Breast epithelium (tissue), 4 donors: Measurements from ENCODE around the gene SNAPIN. TPM values are rescaled to one million over a fixed set of nuclear protein-coding genes. Genes with fewer than 3 reads are reported as not detected.

Experiments used
- DNase-seq, 2 donors: peaks; one replicate each; pipeline ENCODE4 v3.0.0-alpha.2; 2019; ENCODE audit warnings: low spot score in 2 of 2
- H3K27ac ChIP-seq, 2 donors: fragments of 200-600 bp; sonication (generic) in 1 of 2; one replicate each; pipeline ENCODE4 v1.5.1; 2016 to 2019; ENCODE audit warnings: mild to moderate bottlenecking in 1 of 2
- H3K27me3 ChIP-seq, 2 donors: fragments of 200-600 bp; sonication (generic) in 1 of 2; one replicate each; pipeline versions ENCODE4 v1.5.1 to v1.6.0; 2017 to 2019; ENCODE audit warnings: control low read depth in 1 of 2, mild to moderate bottlenecking in 1 of 2
- H3K36me3 ChIP-seq: fragments of 200-600 bp; one replicate; pipeline ENCODE4 v1.5.1; 2019
- H3K4me1 ChIP-seq, 2 donors: fragments of 200-600 bp; sonication (generic); one replicate each; pipeline ENCODE4 v1.5.1; 2016 to 2019; ENCODE audit warnings: control low read depth in 1 of 2
- H3K4me3 ChIP-seq, 3 donors: fragments of 200-600 bp; sonication (generic); 1 replicate in 2 of 3; 2 replicates in 1 of 3; pipeline ENCODE4 v1.5.1; 2016 to 2019; ENCODE audit warnings: mild to moderate bottlenecking in 3 of 3, moderate library complexity in 2 of 3
- H3K9me3 ChIP-seq, 2 donors: fragments of 200-600 bp; sonication (generic) in 1 of 2; one replicate each; pipeline ENCODE4 v1.5.1; 2016 to 2019; ENCODE audit warnings: control low read depth in 1 of 2
- CTCF ChIP-seq, 3 donors: fragments of 450-650 bp; IDR thresholded peaks; one replicate each; pipeline ENCODE4 v1.5.1; 2016 to 2017; ENCODE audit warnings: antibody characterized with exemption in 3 of 3, mild to moderate bottlenecking in 3 of 3, moderate library complexity in 3 of 3
- POLR2A ChIP-seq: fragments of 450-650 bp; IDR thresholded peaks from one replicate; pipeline ENCODE4 v1.6.1; 2016; ENCODE audit warnings: antibody characterized with exemption, mild to moderate bottlenecking, moderate library complexity
- POLR2AphosphoS5 ChIP-seq, 3 donors: sonication (generic); formaldehyde crosslinking; IDR thresholded peaks; one replicate each; pipeline ENCODE4 v1.6.1; 2017; ENCODE audit warnings: antibody characterized with exemption in 3 of 3
- intact Hi-C: fragments of 100-400 bp; cut with DNase I; formaldehyde crosslinking; loops from one replicate; pipeline ENCODE4 v1.15.1; 2023; ENCODE audit warnings: low total_unique reads
- total RNA-seq, 3 donors: library from RNA; depleted of rRNA; stranded (reverse); fragments of >200 nt; gene quantifications; one replicate each; pipeline ENCODE4 v1.1.0, GENCODE V29; 2016

Gene SNAPIN
- total RNA-seq, 3 donors from 2014 or later = 43.3 to 70.7 (median 54.2) TPM

DNA sequence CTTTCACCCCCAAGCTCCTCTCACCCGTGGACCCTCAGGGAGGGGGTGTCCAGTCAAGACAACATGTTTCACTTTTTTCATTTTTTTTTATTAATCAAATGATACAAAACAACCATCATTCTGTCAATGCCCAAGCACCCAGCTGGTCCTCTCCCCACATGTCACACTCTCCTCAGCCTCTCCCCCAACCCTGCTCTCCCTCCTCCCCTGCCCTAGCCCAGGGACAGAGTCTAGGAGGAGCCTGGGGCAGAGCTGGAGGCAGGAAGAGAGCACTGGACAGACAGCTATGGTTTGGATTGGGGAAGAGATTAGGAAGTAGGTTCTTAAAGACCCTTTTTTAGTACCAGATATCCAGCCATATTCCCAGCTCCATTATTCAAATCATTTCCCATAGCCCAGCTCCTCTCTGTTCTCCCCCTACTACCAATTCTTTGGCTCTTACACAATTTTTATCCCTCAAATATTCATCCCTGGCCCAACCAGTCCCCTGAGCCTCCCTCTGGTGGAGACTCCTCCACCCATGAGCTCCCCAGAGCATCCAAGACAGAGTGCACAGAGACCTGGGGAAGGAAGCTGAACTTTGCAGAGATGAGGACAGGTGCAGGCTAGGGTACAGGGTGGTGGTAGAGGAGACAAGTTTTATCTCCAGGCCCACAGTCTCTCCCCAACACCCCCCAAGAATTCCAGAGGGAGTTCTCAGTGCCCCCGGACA, 44.2 kb upstream of the SNAPIN start:
- no peak overlapping the region for H3K4me3 ChIP-seq
- no peaks in the 10 kb centered on the region for H3K36me3 ChIP-seq
- peak overlapping the region; percentile 59 to 98 for H3K27ac ChIP-seq
- H3K27me3 ChIP-seq = no peaks in the 10 kb centered on the region
- TF ChIP-seq POLR2A = no peak
- peaks cover 14 to 37% of the 10 kb centered on the region in 2 donors for H3K4me1 ChIP-seq
- H3K9me3 ChIP-seq = no peaks in the 10 kb centered on the region
- intact Hi-C loops = no loop called here
- no peak for DNase-seq

GRCh38 chr1:153614906-153615305, 43.6 kb upstream of the SNAPIN start:
- intact Hi-C loops = no loop called here
- DNase-seq = no peak
- no peak for TF ChIP-seq POLR2A
- TF ChIP-seq POLR2AphosphoS5 (IDR thresholded peaks at IDR 0.05) = no peak
- TF ChIP-seq CTCF (IDR thresholded peaks at IDR 0.05) = no peak
- no peaks in the 10 kb centered on the region for H3K36me3 ChIP-seq
- H3K4me1 ChIP-seq = peaks cover 9 to 32% of the 10 kb centered on the region in 2 donors
- peak overlapping the region; percentile 84 to 98 for H3K27ac ChIP-seq
- no peaks in the 10 kb centered on the region for H3K27me3 ChIP-seq
- peak overlapping the region in 1 of 3 donors; percentile 57 for H3K4me3 ChIP-seq
- no peaks in the 10 kb centered on the region for H3K9me3 ChIP-seq

DNA sequence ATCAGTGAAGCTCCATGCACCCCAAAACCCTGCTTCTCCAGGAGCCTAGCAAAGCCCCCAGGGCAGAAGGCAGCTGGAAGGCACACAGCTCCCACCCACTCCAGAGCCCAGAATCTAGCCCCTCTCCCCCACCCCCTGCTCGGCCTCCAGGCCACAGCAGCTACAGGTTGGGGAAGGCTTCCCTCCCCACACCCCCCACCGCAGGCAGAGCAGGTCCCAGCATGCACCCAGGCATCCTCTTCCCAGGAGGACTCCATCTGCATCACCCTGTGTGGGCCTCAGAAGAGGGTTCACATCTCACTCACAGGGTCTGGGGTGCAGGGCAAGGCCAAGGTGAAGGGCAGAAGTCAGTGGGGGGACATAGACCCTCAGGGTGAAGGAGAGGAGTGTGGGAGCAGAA, 43.1 kb upstream of the SNAPIN start:
- DNase-seq = no peak
- H3K4me1 ChIP-seq = peaks cover 9 to 28% of the 10 kb centered on the region in 2 donors
- H3K9me3 ChIP-seq = no peaks in the 10 kb centered on the region
- no peaks in the 10 kb centered on the region for H3K27me3 ChIP-seq
- H3K27ac ChIP-seq = peak overlapping the region; percentile 82 to 84
- no peaks in the 10 kb centered on the region for H3K36me3 ChIP-seq
- TF ChIP-seq CTCF (IDR thresholded peaks at IDR 0.05) = no peak
- no peak for TF ChIP-seq POLR2A
- TF ChIP-seq POLR2AphosphoS5 (IDR thresholded peaks at IDR 0.05) = no peak
- H3K4me3 ChIP-seq = peak overlapping the region in 2 of 3 donors; percentile 19 to 57
- intact Hi-C loops = no loop called here

DNA sequence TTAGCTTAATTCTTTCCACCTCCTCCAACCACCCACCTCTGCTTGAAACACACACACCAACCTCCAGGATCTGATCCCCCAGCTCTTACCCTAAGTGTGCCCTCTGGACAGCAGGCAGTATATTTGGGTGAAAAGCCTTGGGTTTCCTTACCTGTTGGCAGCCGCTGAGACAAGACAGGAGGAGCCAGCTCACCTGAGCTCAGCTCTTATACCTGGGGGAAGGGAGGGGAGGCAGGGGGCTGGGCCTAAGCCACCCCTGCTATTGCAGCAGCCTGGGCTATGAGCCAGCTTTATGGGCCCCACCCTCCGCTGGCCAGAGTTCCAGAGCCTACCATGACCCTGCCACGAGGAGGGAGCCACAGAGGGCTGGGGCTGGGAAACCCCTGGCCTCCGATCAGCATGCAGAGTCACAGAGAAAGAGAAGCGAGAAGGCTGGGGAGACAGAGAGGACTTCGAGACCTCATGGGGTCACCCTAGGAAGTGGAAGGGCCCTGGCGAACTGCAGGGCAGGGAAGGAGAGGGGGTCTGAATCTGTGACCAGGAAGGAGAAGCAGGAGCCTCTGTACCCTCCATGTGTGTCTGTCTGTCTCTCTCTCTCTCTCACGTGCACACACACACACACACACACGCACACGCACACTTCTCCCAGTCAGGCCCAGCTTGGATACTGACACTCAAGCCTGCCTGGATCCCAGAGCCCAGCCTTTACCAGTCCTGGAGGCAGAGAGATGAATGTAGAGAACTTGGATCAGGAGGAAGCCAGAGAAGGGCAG, 42.2 kb upstream of the SNAPIN start, which contains the start of gene S100A14:
Gene S100A14 (minus strand): TSS at position 182 of the 773 bp plus-strand sequence. CDS start 467 bp downstream, outside the sequence.
- H3K4me1 ChIP-seq = peaks cover 5 to 23% of the 10 kb centered on the region in 2 donors

GRCh38 chr1:153616917-153617311, 41.6 kb upstream of the SNAPIN start:
- intact Hi-C loops = no loop called here
- DNase-seq = no peak

More for the DNA sequence above, 42.2 kb upstream of the SNAPIN start, which contains the start of gene S100A14:
- peak; percentile 73 to 74 for DNase-seq
- Histone ChIP-seq H3K36me3 (no peaks in the 10 kb centered on the region), H3K27me3 (no peaks in the 10 kb centered on the region), H3K9me3 (no peaks in the 10 kb centered on the region), H3K4me3 (peak within 1 kb of the TSS in 2 of 3 donors; percentile 19 to 57), H3K27ac (peak within 1 kb of the TSS; percentile 82 to 84)
- TF ChIP-seq POLR2A = no peak
- TF ChIP-seq POLR2AphosphoS5 (IDR thresholded peaks at IDR 0.05) = peak in 1 of 3 donors; percentile 10
- TF ChIP-seq CTCF (IDR thresholded peaks at IDR 0.05) = no peak
- intact Hi-C loops = no loop called here

More at GRCh38 chr1:153616917-153617311, 41.6 kb upstream of the SNAPIN start:
- Histone ChIP-seq H3K27ac (peak overlapping the region; percentile 82 to 84), H3K36me3 (no peaks in the 10 kb centered on the region), H3K9me3 (no peaks in the 10 kb centered on the region), H3K27me3 (no peaks in the 10 kb centered on the region), H3K4me1 (peaks cover 5 to 23% of the 10 kb centered on the region in 2 donors), H3K4me3 (no peak overlapping the region)
- TF ChIP-seq POLR2A (no peak), CTCF (IDR thresholded peaks at IDR 0.05) (no peak), POLR2AphosphoS5 (IDR thresholded peaks at IDR 0.05) (no peak)
